Dendritic cell treated with granulocyte-macrophage colony-stimulating factor and Interleukin-4, amounts not matched to agents 40 ng/mL and 50 ng/mL, for 4 days (primary cell): ENCODE results near the gene PANK4.

ENCODE experiments used
- H3K27ac Mint-ChIP-seq: one replicate; pipeline ENCODE4 v1.8.0; 2022; ENCODE audit warnings: mild to moderate bottlenecking, mixed read lengths
- H3K27me3 Mint-ChIP-seq: one replicate; pipeline ENCODE4 v1.8.0; 2022; ENCODE audit warnings: mild to moderate bottlenecking, mixed read lengths
- H3K36me3 Mint-ChIP-seq: one replicate; pipeline ENCODE4 v1.8.0; 2022; ENCODE audit warnings: low read depth, mixed read lengths
- H3K4me1 Mint-ChIP-seq: one replicate; pipeline ENCODE4 v1.8.0; 2022; ENCODE audit warnings: low read depth, mixed read lengths
- H3K4me3 Mint-ChIP-seq: one replicate; pipeline ENCODE4 v1.8.0; 2022; ENCODE audit warnings: mild to moderate bottlenecking, moderate library complexity, mixed read lengths
- H3K9me3 Mint-ChIP-seq: one replicate; pipeline ENCODE4 v1.8.0; 2022; ENCODE audit warnings: mixed read lengths
- intact Hi-C: fragments of 100-400 bp; cut with micrococcal nuclease; formaldehyde crosslinking; loops from one replicate; pipeline ENCODE4 v1.15.0; 2022

PANK4 gene

GRCh38 chr1:2544875-2545640, 18.7 kb upstream of the PANK4 start:
- Mint-ChIP-seq H3K27ac (peak overlapping the region; percentile 92), H3K9me3 (no peaks in the 10 kb centered on the region), H3K27me3 (peaks cover 41% of the 10 kb centered on the region), H3K4me1 (peaks cover 44% of the 10 kb centered on the region), H3K36me3 (no peaks in the 10 kb centered on the region), H3K4me3 (no peak overlapping the region)
- intact Hi-C loops: loop anchor here (5.0 kb wide), 1 partner anchor 348 kb away; no protein-coding TSS in a partner anchor

DNA sequence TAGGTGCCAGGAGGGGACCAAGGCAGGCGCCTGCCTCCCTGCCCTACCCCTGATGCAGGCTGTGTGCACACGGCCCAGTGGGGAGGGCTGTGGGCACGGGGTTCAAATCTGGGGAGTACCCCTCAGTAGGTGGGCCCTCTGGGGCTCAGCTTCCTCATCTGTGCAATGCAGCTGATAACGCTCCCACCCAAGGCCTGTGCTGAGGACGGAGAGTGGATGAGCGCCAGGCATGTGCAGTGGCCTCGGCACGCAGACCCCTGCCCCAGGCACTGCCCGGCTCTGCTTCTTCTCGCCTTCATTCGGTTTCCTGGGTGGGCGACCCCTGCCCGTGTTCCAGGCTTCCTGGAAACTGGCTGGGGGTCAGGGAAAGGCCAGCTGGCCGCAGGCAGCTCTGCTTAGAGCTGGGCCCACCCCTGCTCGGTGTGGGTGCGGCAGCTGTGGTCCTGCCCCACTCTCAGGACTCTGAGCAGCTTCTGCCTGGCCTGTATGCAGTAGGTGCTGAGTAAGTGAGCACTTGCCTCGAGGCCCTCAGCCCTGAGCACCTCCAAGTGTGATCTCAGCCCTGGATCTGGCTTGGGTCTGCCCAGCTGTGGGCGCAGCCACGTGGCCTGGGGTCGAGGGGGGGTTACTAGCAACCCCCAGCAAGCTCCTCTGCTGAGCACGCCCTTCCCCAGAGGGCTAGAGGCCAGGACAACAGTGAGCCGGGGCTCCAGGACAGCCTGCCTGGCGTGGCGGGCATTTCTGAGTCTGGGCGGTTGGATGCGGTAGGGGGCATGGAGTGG, 17.9 kb upstream of the PANK4 start:
- Mint-ChIP-seq H3K36me3 (no peaks in the 10 kb centered on the region), H3K9me3 (no peaks in the 10 kb centered on the region), H3K27ac (no peak overlapping the region), H3K27me3 (peaks cover 49% of the 10 kb centered on the region), H3K4me3 (no peak overlapping the region), H3K4me1 (peaks cover 37% of the 10 kb centered on the region)
- intact Hi-C loops: no loop called here

GRCh38 chr1:2543543-2544092, 17.2 kb upstream of the PANK4 start:
- Mint-ChIP-seq H3K4me3 (no peak overlapping the region), H3K27ac (no peak overlapping the region), H3K27me3 (peaks cover 56% of the 10 kb centered on the region), H3K9me3 (no peaks in the 10 kb centered on the region), H3K4me1 (peaks cover 30% of the 10 kb centered on the region), H3K36me3 (no peaks in the 10 kb centered on the region)
- intact Hi-C loops: no loop called here

DNA sequence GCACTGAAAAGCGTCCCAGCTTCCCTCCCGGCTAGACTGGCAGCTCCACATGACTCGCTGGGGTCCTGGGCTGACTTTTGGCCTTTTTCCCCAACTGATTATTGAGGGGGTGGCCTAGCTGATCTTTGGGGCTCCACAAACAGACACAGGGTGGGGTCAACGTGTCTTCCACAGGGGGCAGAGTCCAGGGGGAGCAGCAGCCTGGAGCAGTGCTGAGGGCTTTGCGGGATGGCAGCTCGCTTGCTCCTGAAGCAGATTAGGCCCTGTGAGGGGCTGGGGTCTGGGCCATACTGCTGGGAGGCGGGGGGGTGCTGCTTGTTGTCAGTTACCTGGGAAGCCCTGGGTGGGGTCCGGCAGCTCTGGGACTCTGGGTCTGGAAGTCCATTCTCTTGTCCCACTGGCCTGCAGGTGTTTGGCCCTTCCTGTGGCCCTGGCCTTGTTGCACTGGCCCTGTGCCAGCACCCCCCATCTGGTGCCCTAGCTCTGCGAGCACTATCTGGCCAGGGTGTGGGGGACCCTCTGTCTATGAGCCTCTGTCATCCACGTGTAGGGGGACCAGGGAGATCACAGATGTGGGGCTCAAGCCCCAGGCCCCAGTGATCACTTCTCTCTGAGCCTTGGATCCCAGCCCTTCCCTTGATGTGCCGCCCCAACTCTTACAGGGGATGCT, 16.0 kb upstream of the PANK4 start:
- Mint-ChIP-seq H3K9me3 (no peaks in the 10 kb centered on the region), H3K4me1 (peaks cover 18% of the 10 kb centered on the region), H3K27ac (no peak overlapping the region), H3K36me3 (no peaks in the 10 kb centered on the region), H3K4me3 (no peak overlapping the region), H3K27me3 (peaks cover 68% of the 10 kb centered on the region)
- intact Hi-C loops: no loop called here

DNA sequence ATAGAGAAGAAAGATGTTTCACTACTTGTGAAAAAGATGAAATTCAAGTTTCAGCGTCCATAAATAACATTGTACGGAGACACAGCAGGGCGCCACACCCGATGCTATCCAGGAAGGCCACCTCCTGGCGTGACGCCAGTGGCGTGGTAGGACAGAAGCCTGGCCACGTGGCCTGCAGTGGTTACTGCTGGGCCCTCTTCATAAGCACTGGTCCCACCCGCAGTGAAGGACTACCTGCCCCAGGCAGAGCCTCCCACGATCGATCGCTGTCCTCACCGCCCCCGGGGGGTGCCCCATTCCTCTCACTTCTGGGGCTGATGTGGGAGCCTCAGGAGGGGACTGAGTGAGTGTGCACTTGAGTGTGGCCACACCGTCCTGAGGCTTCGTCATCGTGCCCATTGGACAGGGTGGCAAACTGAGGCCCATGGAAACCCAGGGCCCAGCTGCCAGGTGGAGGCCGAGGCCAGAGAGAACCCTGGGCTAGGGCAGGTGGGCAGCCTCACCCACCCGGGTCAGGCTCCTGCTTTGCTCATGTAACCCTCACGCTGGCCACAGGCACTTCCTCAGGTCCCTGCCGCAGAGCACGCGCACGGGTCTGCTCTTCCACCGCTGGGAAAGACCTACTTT, 15.3 kb upstream of the PANK4 start:
- H3K27ac Mint-ChIP-seq: no peak overlapping the region

DNA sequence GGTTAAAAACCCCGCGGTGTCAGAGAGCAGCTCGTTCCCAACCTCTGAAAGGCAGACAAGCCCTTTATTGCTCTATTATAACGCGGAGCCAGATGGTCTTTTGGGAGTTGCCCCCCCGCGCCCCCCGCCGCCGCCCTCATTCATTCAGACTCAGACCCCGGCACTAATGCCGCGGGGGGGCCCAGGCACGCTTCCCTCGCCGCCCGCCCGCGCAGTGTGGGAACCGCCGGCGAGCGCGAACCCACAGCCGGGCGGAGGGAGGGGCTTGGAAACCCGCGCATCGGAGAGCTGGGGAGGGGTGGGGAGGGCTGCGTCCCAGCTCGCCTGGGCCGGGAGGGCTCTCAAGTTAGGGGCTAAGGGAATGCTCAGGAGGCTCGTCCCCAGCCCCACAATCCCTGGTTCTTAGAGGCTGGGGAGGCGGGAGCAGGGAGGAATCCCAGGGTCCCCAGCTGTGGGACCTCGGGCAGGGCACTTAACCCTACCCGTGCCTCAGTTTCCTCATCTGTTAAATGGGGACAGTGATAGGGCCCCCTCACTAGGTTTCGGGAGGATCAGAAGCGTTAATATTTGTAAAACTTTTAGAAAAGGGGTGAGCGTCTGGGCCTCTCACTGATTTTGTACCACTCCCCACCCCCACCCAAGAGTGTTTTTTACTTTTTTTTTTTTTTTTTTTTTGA, 14.6 kb upstream of the PANK4 start:
- H3K4me1 Mint-ChIP-seq: peaks cover 11% of the 10 kb centered on the region
- H3K27ac Mint-ChIP-seq: no peak overlapping the region
- no peaks in the 10 kb centered on the region for H3K9me3 Mint-ChIP-seq
- H3K27me3 Mint-ChIP-seq: peaks cover 79% of the 10 kb centered on the region
- no peak overlapping the region for H3K4me3 Mint-ChIP-seq
- no peaks in the 10 kb centered on the region for H3K36me3 Mint-ChIP-seq
- intact Hi-C loops: no loop called here

More for the DNA sequence above, 15.3 kb upstream of the PANK4 start:
- Mint-ChIP-seq H3K27me3 (peaks cover 73% of the 10 kb centered on the region), H3K9me3 (no peaks in the 10 kb centered on the region), H3K4me1 (peaks cover 12% of the 10 kb centered on the region), H3K36me3 (no peaks in the 10 kb centered on the region), H3K4me3 (no peak overlapping the region)
- intact Hi-C loops: no loop called here

DNA sequence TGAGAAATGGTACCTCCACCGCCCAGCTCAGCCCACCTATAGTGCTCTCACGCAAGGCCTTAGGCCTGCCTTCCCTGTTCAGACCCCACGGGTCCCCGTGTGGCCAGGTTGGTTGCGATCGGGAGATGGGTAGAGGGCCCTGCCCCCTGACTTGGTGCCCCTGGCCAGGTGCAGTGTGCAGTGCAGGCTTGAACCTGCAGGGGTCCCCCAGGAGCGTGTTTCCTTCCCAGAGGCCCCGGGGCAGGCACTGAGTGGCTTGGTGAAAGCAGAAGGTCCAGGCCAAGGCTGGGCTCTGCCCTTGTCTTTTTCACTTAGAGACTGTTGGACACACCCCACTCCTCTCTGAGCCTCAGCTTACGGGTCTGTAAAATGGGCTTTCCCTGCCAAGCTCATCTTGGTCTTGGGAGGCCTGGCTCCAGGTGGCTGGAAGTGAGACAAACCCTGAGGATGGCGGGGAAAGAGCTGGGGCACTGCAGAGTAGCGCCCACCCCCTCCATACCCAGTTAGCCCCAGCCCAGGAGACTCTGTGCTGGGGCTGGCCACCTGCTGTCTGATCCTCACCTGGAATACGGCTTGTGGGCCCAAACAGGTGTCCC, 13.0 kb upstream of the PANK4 start:
- H3K27me3 Mint-ChIP-seq: peaks cover 91% of the 10 kb centered on the region
- no peak overlapping the region for H3K27ac Mint-ChIP-seq
- intact Hi-C loops: no loop called here
- no peaks in the 10 kb centered on the region for H3K9me3 Mint-ChIP-seq
- H3K4me1 Mint-ChIP-seq: no peaks in the 10 kb centered on the region
- H3K36me3 Mint-ChIP-seq: no peaks in the 10 kb centered on the region
- no peak overlapping the region for H3K4me3 Mint-ChIP-seq

DNA sequence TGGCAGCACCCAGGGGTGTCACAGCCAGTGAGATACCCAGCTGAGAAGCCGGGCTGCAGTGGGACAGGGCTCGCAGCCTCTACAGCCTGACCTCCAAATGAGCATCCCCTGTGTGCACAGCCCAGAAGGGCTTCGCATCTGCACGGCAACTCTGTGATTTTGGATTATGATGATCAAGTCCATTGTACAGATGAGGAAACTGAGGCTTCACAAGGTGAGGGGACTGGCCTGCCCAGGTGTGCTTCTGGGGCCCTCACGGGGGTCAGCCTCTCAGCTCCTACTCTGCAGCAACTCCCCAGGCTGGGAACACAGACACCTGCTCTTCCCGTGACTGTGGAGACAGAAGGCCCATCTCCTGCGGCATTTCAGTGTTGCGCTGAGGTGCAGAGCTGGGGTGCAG, 12.5 kb upstream of the PANK4 start:
- intact Hi-C loops: no loop called here
- Mint-ChIP-seq H3K36me3 (no peaks in the 10 kb centered on the region), H3K9me3 (no peaks in the 10 kb centered on the region), H3K4me1 (no peaks in the 10 kb centered on the region), H3K27ac (no peak overlapping the region), H3K27me3 (peaks cover 91% of the 10 kb centered on the region), H3K4me3 (no peak overlapping the region)

DNA sequence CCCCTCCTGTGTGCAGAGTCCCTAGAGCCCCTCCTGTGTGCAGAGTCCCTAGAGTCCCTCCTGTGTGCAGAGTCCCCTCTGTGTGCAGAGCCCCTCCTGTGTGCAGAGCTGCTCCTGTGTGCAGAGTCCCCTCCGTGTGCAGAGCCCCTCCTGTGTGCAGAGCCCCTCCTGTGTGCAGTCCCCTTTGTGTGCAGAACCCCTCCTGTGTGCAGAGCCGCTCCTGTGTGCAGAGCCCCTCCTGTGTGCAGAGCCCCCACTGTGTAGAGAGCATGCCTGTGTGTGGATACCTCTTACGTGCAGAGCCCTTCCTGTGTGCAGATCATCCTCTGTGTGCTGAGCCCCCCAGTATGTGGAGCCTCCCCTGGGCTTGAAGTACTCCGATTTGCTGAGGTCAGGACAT, 12.0 kb upstream of the PANK4 start:
- Mint-ChIP-seq H3K9me3 (no peaks in the 10 kb centered on the region), H3K36me3 (no peaks in the 10 kb centered on the region), H3K4me1 (no peaks in the 10 kb centered on the region), H3K27me3 (peaks cover 91% of the 10 kb centered on the region), H3K27ac (no peak overlapping the region), H3K4me3 (no peak overlapping the region)
- intact Hi-C loops: no loop called here

GRCh38 chr1:2537784-2538115, 11.4 kb upstream of the PANK4 start:
- intact Hi-C loops: no loop called here
- Mint-ChIP-seq H3K4me3 (no peak overlapping the region), H3K27ac (no peak overlapping the region), H3K9me3 (no peaks in the 10 kb centered on the region), H3K36me3 (no peaks in the 10 kb centered on the region), H3K27me3 (peaks cover 92% of the 10 kb centered on the region), H3K4me1 (no peaks in the 10 kb centered on the region)

DNA sequence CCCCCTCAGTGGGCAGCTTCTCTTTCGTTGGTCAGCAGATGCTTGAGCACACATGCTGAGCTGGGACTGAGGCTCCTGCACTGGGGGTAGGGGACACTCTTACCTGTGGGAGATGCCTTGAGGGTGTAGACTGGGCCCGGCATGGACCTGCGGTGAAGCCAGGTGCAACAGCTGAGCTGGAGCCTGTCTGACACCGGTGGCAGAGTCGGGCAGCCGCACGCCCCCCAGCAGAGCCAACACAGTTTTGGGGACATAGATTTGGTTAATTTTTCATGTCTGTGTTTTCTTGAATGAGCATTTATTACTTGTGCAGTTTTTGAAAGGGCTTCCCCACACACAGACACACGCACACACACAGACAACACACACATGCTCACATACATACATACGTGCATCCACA, 9.6 kb upstream of the PANK4 start:
- Mint-ChIP-seq H3K4me1 (peaks cover 1% of the 10 kb centered on the region), H3K27me3 (peaks cover 92% of the 10 kb centered on the region)

DNA sequence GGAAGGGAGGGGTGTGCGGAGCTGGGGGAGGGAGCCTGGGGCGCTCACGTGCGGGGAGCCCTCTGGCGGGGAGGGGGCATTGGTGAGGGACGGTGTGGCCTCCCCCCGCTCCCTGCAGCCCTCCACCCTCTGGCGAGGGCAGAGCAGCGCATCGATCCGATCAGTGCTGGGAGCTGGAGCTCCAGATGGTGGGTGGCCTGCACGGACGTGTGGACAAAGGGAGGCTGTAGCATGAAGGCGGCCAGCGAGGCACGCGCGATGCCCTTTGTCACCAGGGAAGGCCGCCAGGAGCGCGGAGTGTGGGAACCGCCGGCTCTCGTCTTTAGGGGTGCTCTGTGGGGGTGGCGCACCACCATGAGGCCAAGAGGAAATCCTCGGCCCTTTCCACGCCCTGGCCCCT, 9.1 kb upstream of the PANK4 start:
- intact Hi-C loops: no loop called here
- no peak overlapping the region for H3K4me3 Mint-ChIP-seq
- no peaks in the 10 kb centered on the region for H3K36me3 Mint-ChIP-seq
- peaks cover 96% of the 10 kb centered on the region for H3K27me3 Mint-ChIP-seq
- peaks cover 5% of the 10 kb centered on the region for H3K4me1 Mint-ChIP-seq
- H3K27ac Mint-ChIP-seq: no peak overlapping the region
- H3K9me3 Mint-ChIP-seq: no peaks in the 10 kb centered on the region

More for the DNA sequence above, 9.6 kb upstream of the PANK4 start:
- H3K9me3 Mint-ChIP-seq: no peaks in the 10 kb centered on the region
- H3K36me3 Mint-ChIP-seq: no peaks in the 10 kb centered on the region
- no peak overlapping the region for H3K4me3 Mint-ChIP-seq
- no peak overlapping the region for H3K27ac Mint-ChIP-seq
- intact Hi-C loops: no loop called here
